Liver (tissue), 9 donors: ENCODE data around the gene IL17REL. TPM values are rescaled to one million over a fixed set of nuclear protein-coding genes. Genes with fewer than 3 reads are reported as not detected.

Experiments
- DNase-seq: peaks from one replicate; pipeline ENCODE4 v3.0.0-alpha.2; 2017; ENCODE audit warnings: low spot score
- H3K27ac ChIP-seq, 2 donors: one replicate each; pipeline ENCODE4 v1.7.0; 2013; ENCODE audit warnings: inconsistent platforms in 2 of 2, low read length in 2 of 2, control low read depth in 1 of 2, low read depth in 1 of 2, mild to moderate bottlenecking in 1 of 2
- H3K27me3 ChIP-seq, 4 donors: one replicate each; pipeline versions ENCODE4 v1.6.1 to v1.7.0; 2013; ENCODE audit warnings: low read length in 3 of 4, inconsistent platforms in 1 of 4, mild to moderate bottlenecking in 1 of 4, moderate library complexity in 1 of 4; ENCODE audit not compliant: control insufficient read depth in 4 of 4, insufficient read depth in 4 of 4
- H3K36me3 ChIP-seq, 4 donors: one replicate each; pipeline versions ENCODE4 v1.6.1 to v1.7.0; 2013; ENCODE audit warnings: low read length in 3 of 4, mild to moderate bottlenecking in 3 of 4, low read depth in 1 of 4, moderate library complexity in 1 of 4; ENCODE audit not compliant: control insufficient read depth in 4 of 4, insufficient read depth in 3 of 4
- H3K4me1 ChIP-seq, 4 donors: one replicate each; pipeline versions ENCODE4 v1.6.1 to v1.7.0; 2013; ENCODE audit warnings: low read length in 3 of 4, mild to moderate bottlenecking in 3 of 4, moderate library complexity in 1 of 4; ENCODE audit not compliant: control insufficient read depth in 4 of 4, insufficient read depth in 4 of 4
- H3K4me3 ChIP-seq, 3 donors: one replicate each; pipeline versions ENCODE4 v1.6.1 to v1.7.0; 2013; ENCODE audit warnings: low read length in 3 of 3, control low read depth in 1 of 3, low read depth in 1 of 3, mild to moderate bottlenecking in 1 of 3
- H3K9ac ChIP-seq, 2 donors: one replicate each; pipeline ENCODE4 v1.7.0; 2013; ENCODE audit warnings: low read length in 2 of 2, mild to moderate bottlenecking in 2 of 2, moderate library complexity in 2 of 2, control low read depth in 1 of 2, low read depth in 1 of 2
- H3K9me3 ChIP-seq, 4 donors: one replicate each; pipeline versions ENCODE4 v1.6.1 to v1.7.0; 2013; ENCODE audit warnings: low read length in 3 of 4; ENCODE audit not compliant: control insufficient read depth in 4 of 4
- CTCF ChIP-seq: fragments of 150-350 bp; IDR thresholded peaks from 2 replicates; pipeline ENCODE4 v1.5.1; 2017; ENCODE audit warnings: improper control_type of control experiment, low read depth, low read length; ENCODE audit not compliant: missing input control
- EGR1 ChIP-seq, 2 donors: IDR thresholded peaks; 2 replicates each; pipeline ENCODE4 v1.6.1; 2016 to 2018; ENCODE audit warnings: antibody characterized with exemption in 2 of 2, low read depth in 2 of 2
- FOXA1 ChIP-seq: IDR thresholded peaks from 2 replicates; pipeline ENCODE4 v1.6.1; 2016; ENCODE audit warnings: antibody characterized with exemption
- FOXA2 ChIP-seq: IDR thresholded peaks from 2 replicates; pipeline ENCODE4 v1.6.1; 2016; ENCODE audit warnings: antibody characterized with exemption
- GABPA ChIP-seq, 2 donors: IDR thresholded peaks in 1 of 2; conservative IDR thresholded peaks in 1 of 2; 2 replicates each; pipeline ENCODE4 v1.6.1; 2016; ENCODE audit warnings: antibody characterized with exemption in 2 of 2, mild to moderate bottlenecking in 1 of 2, moderate library complexity in 1 of 2
- HNF4A ChIP-seq, 2 donors: conservative IDR thresholded peaks; 2 replicates each; pipeline ENCODE4 v1.6.1; 2016; ENCODE audit warnings: antibody characterized with exemption in 2 of 2, mild to moderate bottlenecking in 2 of 2
- HNF4G ChIP-seq: IDR thresholded peaks from 2 replicates; pipeline ENCODE4 v1.6.1; 2016; ENCODE audit warnings: antibody characterized with exemption
- JUND ChIP-seq, 2 donors: IDR thresholded peaks; 2 replicates each; pipeline ENCODE4 v1.6.1; 2016; ENCODE audit warnings: antibody characterized with exemption in 2 of 2
- RXRA ChIP-seq, 2 donors: IDR thresholded peaks; 2 replicates each; pipeline ENCODE4 v1.6.1; 2017 to 2018; ENCODE audit warnings: antibody characterized with exemption in 2 of 2, mild to moderate bottlenecking in 1 of 2
- SP1 ChIP-seq: IDR thresholded peaks from 2 replicates; pipeline ENCODE4 v1.6.1; 2018; ENCODE audit warnings: antibody characterized with exemption, mild to moderate bottlenecking
- TAF1 ChIP-seq: conservative IDR thresholded peaks from 2 replicates; pipeline ENCODE4 v1.6.1; 2016; ENCODE audit warnings: antibody characterized with exemption, mild to moderate bottlenecking
- ZBTB33 ChIP-seq: IDR thresholded peaks from 2 replicates; pipeline ENCODE4 v1.6.1; 2016; ENCODE audit warnings: antibody characterized with exemption
- WGBS: extraction: QIAGEN DNeasy Blood & Tissue Kit; methylation state at CpG from one replicate; pipeline ENCODE4 v1.1.7; 2013; 5-methylcytosine and 5-hydroxymethylcytosine counted together
- polyA plus RNA-seq, 2 donors: library from polyadenylated mRNA; stranded (reverse) in 1 of 2; unstranded in 1 of 2; fragments of 200-250 nt in 1 of 2; fragments of >200 nt in 1 of 2; fragmentation: Nextera tagmentation in 1 of 2; extraction: Ambion mirVana in 1 of 2; gene quantifications; one replicate each; pipeline versions ENCODE4 v1.2.1 to v1.2.3, GENCODE V29; 2013 to 2015
- total RNA-seq, 2 donors: library from RNA; depleted of rRNA; stranded (reverse); fragments of >200 nt; gene quantifications; one replicate each; pipeline ENCODE4 v1.2.3, GENCODE V29; 2014
- TF ChIP-seq, protein P1 (sequence below): IDR thresholded peaks from 2 replicates; pipeline ENCODE4 v1.6.1; 2016; ENCODE audit warnings: antibody characterized with exemption
- donor health status: healthy.
- donor health status: healthy.
- donor health status: healthy.
- donor health status: healthy.
- donor health status: healthy.

The IL17REL gene
- total and polyA plus RNA-seq, 4 donors, result under 0.01 TPM; not detected in 3

DNA sequence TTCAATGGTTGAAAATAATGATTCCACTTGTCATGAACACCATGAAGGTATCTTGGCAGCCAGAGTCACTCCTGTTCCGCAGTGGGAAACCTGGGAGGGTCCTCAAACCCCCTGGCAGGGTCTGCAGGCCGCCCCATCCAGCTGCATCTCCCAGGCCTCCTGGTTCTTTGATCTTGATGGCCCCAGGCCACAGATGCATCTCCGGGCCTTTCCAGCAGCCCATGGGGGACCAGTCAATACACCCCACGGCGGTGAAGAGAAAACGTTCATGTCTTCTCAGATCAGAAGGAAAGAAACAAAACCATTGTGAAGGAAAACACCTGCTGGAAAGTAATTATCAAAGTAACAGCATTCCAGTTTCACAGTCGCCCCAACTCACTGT is 47.3 kb upstream of the IL17REL start:
- no peak overlapping the region for H3K27ac ChIP-seq
- peaks cover 0 to 2% (median 0%) of the 10 kb centered on the region in 4 donors for H3K27me3 ChIP-seq
- H3K4me1 ChIP-seq, result peaks cover 0 to 6% (median 0%) of the 10 kb centered on the region in 4 donors
- H3K4me3 ChIP-seq, result no peak overlapping the region
- no peaks in the 10 kb centered on the region for H3K36me3 ChIP-seq
- TF ChIP-seq JUND (IDR thresholded peaks at IDR 0.05) (no peak), HNF4A (conservative IDR thresholded peaks at IDR 0.05) (no peak), ZBTB33 (no peak), FOXA2 (no peak), HNF4G (no peak), EGR1 (IDR thresholded peaks at IDR 0.05; ENCODE audit: low read depth in 2 of 2) (no peak), TAF1 (no peak), SP1 (no peak)
- TF ChIP-seq, protein P1, sequence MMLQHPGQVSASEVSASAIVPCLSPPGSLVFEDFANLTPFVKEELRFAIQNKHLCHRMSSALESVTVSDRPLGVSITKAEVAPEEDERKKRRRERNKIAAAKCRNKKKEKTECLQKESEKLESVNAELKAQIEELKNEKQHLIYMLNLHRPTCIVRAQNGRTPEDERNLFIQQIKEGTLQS, result no peak
- no peak for DNase-seq
- H3K9ac ChIP-seq, result no peak overlapping the region
- 83% methylated on average over 7 of the region's 7 CpGs for WGBS
- H3K9me3 ChIP-seq, result no peaks in the 10 kb centered on the region

DNA sequence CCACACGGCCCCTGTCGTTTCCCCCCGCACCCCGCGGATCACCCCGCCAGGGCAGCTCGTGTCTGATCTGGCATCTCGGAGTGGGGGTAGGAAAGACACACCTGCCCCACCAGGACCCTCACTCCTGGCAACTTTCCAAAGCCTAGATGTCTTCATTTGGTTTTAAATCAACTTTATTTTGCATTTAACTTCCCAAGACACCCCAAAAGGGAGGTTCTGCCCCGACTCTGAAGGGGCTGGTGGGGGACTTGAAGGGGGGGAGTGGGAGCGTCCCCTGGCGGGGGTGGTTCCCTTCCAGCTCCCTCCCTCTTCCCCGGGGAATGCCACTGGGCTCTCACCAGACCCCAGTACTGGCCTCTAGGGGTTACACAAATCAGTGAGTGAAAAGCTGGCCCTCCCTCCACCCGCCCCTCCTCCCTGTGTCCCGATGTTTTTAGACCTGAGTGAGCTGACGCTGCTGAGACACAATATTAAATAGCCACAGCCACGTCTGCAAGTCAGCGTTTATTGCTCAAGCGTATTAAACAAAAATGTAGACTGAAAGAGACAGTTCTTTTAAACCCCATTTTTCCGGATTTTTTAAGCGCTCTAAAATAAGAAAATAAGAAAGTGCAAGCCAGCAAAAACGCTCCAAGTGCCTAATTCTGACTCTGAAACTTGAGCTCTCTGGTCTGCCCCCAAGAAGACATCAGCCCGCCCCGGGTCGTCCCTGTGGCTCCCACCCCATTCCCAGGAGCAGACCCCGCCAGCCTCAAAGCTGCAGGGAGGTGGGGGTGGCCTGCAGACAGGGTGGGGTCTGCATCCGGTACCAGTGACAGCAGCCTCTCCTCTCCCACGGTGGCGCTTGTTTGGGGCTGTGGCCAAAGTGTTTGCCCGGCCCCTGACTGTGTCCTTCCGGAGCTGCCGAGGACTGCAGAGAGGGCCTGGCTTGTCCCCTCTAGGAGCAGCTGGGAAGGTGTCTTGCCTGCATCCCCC is 46.6 kb upstream of the IL17REL start:
- peaks cover 0 to 2% (median 0%) of the 10 kb centered on the region in 4 donors for H3K27me3 ChIP-seq
- no peak overlapping the region for H3K4me3 ChIP-seq
- H3K27ac ChIP-seq, result no peak overlapping the region
- no peak overlapping the region for H3K9ac ChIP-seq
- 19% methylated on average over 31 of the region's 31 CpGs for WGBS
- H3K36me3 ChIP-seq, result no peaks in the 10 kb centered on the region
- H3K9me3 ChIP-seq, result no peaks in the 10 kb centered on the region
- H3K4me1 ChIP-seq, result peaks cover 0 to 6% (median 0%) of the 10 kb centered on the region in 4 donors
- TF ChIP-seq EGR1 (IDR thresholded peaks at IDR 0.05; ENCODE audit: low read depth in 2 of 2), result no peak
- no peak for TF ChIP-seq GABPA (IDR thresholded peaks at IDR 0.05 in 1 of 2, conservative IDR thresholded peaks at IDR 0.05 in 1 of 2)
- TF ChIP-seq TAF1, result no peak
- TF ChIP-seq ZBTB33, result no peak
- TF ChIP-seq FOXA1, result no peak
- no peak for TF ChIP-seq CTCF
- TF ChIP-seq, protein P1, result no peak
- TF ChIP-seq FOXA2, result no peak
- TF ChIP-seq JUND (IDR thresholded peaks at IDR 0.05), result no peak
- TF ChIP-seq RXRA (IDR thresholded peaks at IDR 0.05), result no peak
- DNase-seq, result no peak
